Neural cell (in vitro differentiated cells): ENCODE results near the gene GSTA5. TPM values are rescaled to one million over a fixed set of nuclear protein-coding genes. Genes with fewer than 3 reads are reported as not detected.

Experiments used
- H2AFZ ChIP-seq: fragments of 200-600, 300-800 bp; sonication (generic), shearing (Covaris generic); 2 replicates; pipeline ENCODE4 v1.6.0; 2014; ENCODE audit warnings: low read depth, mild to moderate bottlenecking, antibody characterized with exemption, low read length, moderate library complexity
- H3F3A ChIP-seq: fragments of 200-600 bp; shearing (Covaris generic); 2 replicates; pipeline ENCODE4 v1.6.1; 2016; ENCODE audit warnings: mild to moderate bottlenecking, moderate library complexity, mixed read lengths, antibody characterized with exemption, low read length; ENCODE audit not compliant: insufficient read depth, poor library complexity, severe bottlenecking
- H3K27ac ChIP-seq: fragments of 200-600, 300-800 bp; sonication (generic), shearing (Covaris generic); 2 replicates; pipeline ENCODE4 v1.5.1; 2014; ENCODE audit warnings: mild to moderate bottlenecking, low read length, moderate library complexity
- H3K27me3 ChIP-seq: fragments of 300-800, 200-600 bp; sonication (generic), shearing (Covaris generic); 2 replicates; pipeline ENCODE4 v1.6.0; 2014; ENCODE audit warnings: mild to moderate bottlenecking, low read depth, low read length, moderate library complexity; ENCODE audit not compliant: insufficient read depth
- H3K36me3 ChIP-seq: fragments of 300-800, 200-600 bp; sonication (generic), shearing (Covaris generic); 2 replicates; pipeline ENCODE4 v1.5.1; 2014; ENCODE audit warnings: mild to moderate bottlenecking, antibody characterized with exemption, low read length, moderate library complexity; ENCODE audit not compliant: insufficient read depth
- H3K4me2 ChIP-seq: fragments of 300-800, 200-600 bp; sonication (generic), shearing (Covaris generic); 2 replicates; pipeline ENCODE4 v1.6.0; 2014; ENCODE audit warnings: mild to moderate bottlenecking, low read length
- H3K4me3 ChIP-seq: fragments of 300-800, 200-600 bp; sonication (generic), shearing (Covaris generic); 2 replicates; pipeline ENCODE4 v1.5.1; 2014; ENCODE audit warnings: mild to moderate bottlenecking, low read length, moderate library complexity
- H3K79me2 ChIP-seq: fragments of 200-600 bp; shearing (Covaris generic); replicated peaks from 2 replicates; pipeline ENCODE4 v1.6.0; 2014; ENCODE audit warnings: mild to moderate bottlenecking, low read length, moderate library complexity; ENCODE audit not compliant: insufficient read depth
- H3K9ac ChIP-seq: fragments of 300-800, 200-600 bp; sonication (generic), shearing (Covaris generic); 2 replicates; pipeline ENCODE4 v1.6.1; 2016; ENCODE audit warnings: mild to moderate bottlenecking, low read length, mixed read lengths
- H3K9me2 ChIP-seq: fragments of 200-600 bp; shearing (Covaris generic); 2 replicates; pipeline ENCODE4 v1.6.1; 2016; ENCODE audit warnings: mild to moderate bottlenecking, low read length, mixed read lengths; ENCODE audit not compliant: insufficient read depth
- H3K9me3 ChIP-seq: fragments of 200-600, 300-800 bp; sonication (generic), shearing (Covaris generic); 2 replicates; pipeline ENCODE4 v1.6.1; 2016; ENCODE audit warnings: mild to moderate bottlenecking, mixed run types, low read length, moderate library complexity, mixed read lengths
- H4K20me1 ChIP-seq: fragments of 200-600 bp; shearing (Covaris generic); 2 replicates; pipeline ENCODE4 v1.6.1; 2016; ENCODE audit warnings: mild to moderate bottlenecking, mixed run types; ENCODE audit not compliant: insufficient read depth
- CTCF ChIP-seq: fragments of 450-650 bp; IDR thresholded peaks from 2 replicates; pipeline ENCODE4 v1.5.1; 2014; ENCODE audit warnings: antibody characterized with exemption, mild to moderate bottlenecking, moderate library complexity; ENCODE audit not compliant: poor library complexity, severe bottlenecking
- EP300 ChIP-seq: fragments of 450-650 bp; conservative IDR thresholded peaks from 2 replicates; pipeline ENCODE4 v1.6.1; 2014; ENCODE audit warnings: antibody characterized with exemption, mild to moderate bottlenecking, moderate library complexity; ENCODE audit not compliant: poor library complexity, severe bottlenecking
- EZH2 ChIP-seq: fragments of 200-600, 300-800 bp; shearing (Covaris generic), sonication (generic); IDR thresholded peaks from 2 replicates; pipeline ENCODE4 v1.6.1; 2014; ENCODE audit warnings: antibody characterized with exemption, low read length, borderline replicate concordance, mild to moderate bottlenecking; ENCODE audit not compliant: insufficient read depth, poor library complexity, severe bottlenecking
- MXI1 ChIP-seq: fragments of 450-650 bp; conservative IDR thresholded peaks from 2 replicates; pipeline ENCODE4 v1.6.1; 2014; ENCODE audit warnings: antibody characterized with exemption, mild to moderate bottlenecking; ENCODE audit not compliant: poor library complexity, severe bottlenecking
- POLR2AphosphoS5 ChIP-seq: IDR thresholded peaks from 2 replicates; pipeline ENCODE4 v1.6.1; 2012
- RAD21 ChIP-seq: fragments of 450-650 bp; conservative IDR thresholded peaks from 2 replicates; pipeline ENCODE4 v1.6.1; 2014; ENCODE audit warnings: antibody characterized with exemption, mild to moderate bottlenecking, moderate library complexity
- REST ChIP-seq: IDR thresholded peaks from 2 replicates; pipeline ENCODE4 v1.6.1; 2012; ENCODE audit warnings: borderline replicate concordance
- SMC3 ChIP-seq: fragments of 450-650 bp; conservative IDR thresholded peaks from 2 replicates; pipeline ENCODE4 v1.6.1; 2014; ENCODE audit warnings: antibody characterized with exemption, mild to moderate bottlenecking, moderate library complexity; ENCODE audit not compliant: poor library complexity
- polyA plus RNA-seq: library from polyadenylated mRNA; depleted of rRNA; stranded (reverse); fragments of >200 nt; gene quantifications from 2 replicates; pipeline ENCODE4 v1.2.3, GENCODE V29; 2014

The GSTA5 gene
- polyA plus RNA-seq, 1 donor from 2014 or later: not detected

- Histone ChIP-seq H2AFZ (no peak overlapping the region), H3F3A (no peaks in the 10 kb centered on the region), H3K27me3 (no peaks in the 10 kb centered on the region), H4K20me1 (no peaks in the 10 kb centered on the region), H3K79me2 (no peaks in the 10 kb centered on the region), H3K9me2 (no peaks in the 10 kb centered on the region), H3K4me3 (no peak overlapping the region), H3K27ac (no peak overlapping the region), H3K9me3 (no peaks in the 10 kb centered on the region), H3K4me2 (no peak overlapping the region), H3K9ac (no peak overlapping the region), H3K36me3 (no peaks in the 10 kb centered on the region)
- TF ChIP-seq SMC3: no peak
- no peak for TF ChIP-seq EZH2
- TF ChIP-seq POLR2AphosphoS5: no peak
- no peak for TF ChIP-seq CTCF
- no peak for TF ChIP-seq EP300
These were observed 18.8 kb downstream of the GSTA5 start for GRCh38 chr6:52821842-52822241.

- no peaks in the 10 kb centered on the region for H3F3A ChIP-seq
- no peak overlapping the region for H3K9ac ChIP-seq
- H3K79me2 ChIP-seq: no peaks in the 10 kb centered on the region
- no peak overlapping the region for H3K4me2 ChIP-seq
- no peaks in the 10 kb centered on the region for H3K27me3 ChIP-seq
- no peak overlapping the region for H2AFZ ChIP-seq
- no peaks in the 10 kb centered on the region for H3K9me3 ChIP-seq
- no peak overlapping the region for H3K27ac ChIP-seq
- H4K20me1 ChIP-seq: no peaks in the 10 kb centered on the region
- TF ChIP-seq RAD21 (no peak), EZH2 (no peak), POLR2AphosphoS5 (no peak), REST (no peak), MXI1 (no peak), CTCF (no peak)
- H3K36me3 ChIP-seq: no peaks in the 10 kb centered on the region
- no peaks in the 10 kb centered on the region for H3K9me2 ChIP-seq
- H3K4me3 ChIP-seq: no peak overlapping the region
These were observed 20.4 kb downstream of the GSTA5 start for GRCh38 chr6:52820198-52820597.
